B cell (primary cell): ENCODE results near the gene PRKAA2. TPM values are rescaled to one million over a fixed set of nuclear protein-coding genes. Genes with fewer than 3 reads are reported as not detected.

Experiments used
- ATAC-seq: fragments of 200-7000 bp; cut with Tn5 transposase; one replicate; pipeline ENCODE4 v1.10.0; 2021; ENCODE audit warnings: low read depth, mild to moderate bottlenecking, moderate number of reproducible peaks, moderate library complexity
- CTCF ChIA-PET: fragments of 350-600 bp; sonication (Branson Sonifier 250); formaldehyde crosslinking; loops from one replicate; lab custom pipeline; 2021; ENCODE audit warnings: antibody characterized with exemption, inconsistent platforms; lab: Charles Lee
- POLR2A ChIA-PET: fragments of 350-600 bp; sonication (Branson Sonifier 250); formaldehyde crosslinking; loops from one replicate; lab custom pipeline; 2021; ENCODE audit warnings: antibody characterized with exemption; lab: Charles Lee
- DNase-seq: peaks from one replicate; pipeline ENCODE4 v3.0.0; 2013
- H2AFZ ChIP-seq: 2 replicates; pipeline ENCODE4 v1.6.1; 2012; ENCODE audit warnings: mild to moderate bottlenecking, low read depth, low read length; ENCODE audit not compliant: insufficient read depth, poor library complexity, severe bottlenecking
- H3K27ac ChIP-seq, 2 donors: 1 replicate in 1 of 2; 2 replicates in 1 of 2; pipeline ENCODE4 v1.5.1; 2012 to 2013; ENCODE audit warnings: low read length in 2 of 2, mild to moderate bottlenecking in 2 of 2, moderate library complexity in 1 of 2
- H3K27me3 ChIP-seq, 4 experiments: fragments of 200-600 bp in 1 of 4; sonication (generic) in 1 of 4; replicated peaks in 1 of 4; 1 replicate in 2 of 4; 2 replicates in 2 of 4; pipeline versions ENCODE4 v1.6.1 to v1.7.0; 2013 to 2016; ENCODE audit warnings: low read length in 3 of 4, mild to moderate bottlenecking in 2 of 4, mixed read lengths in 1 of 4, moderate library complexity in 1 of 4; ENCODE audit not compliant: insufficient read depth in 4 of 4, control insufficient read depth in 3 of 4; ENCODE audit errors: control extremely low read depth in 1 of 4
- H3K36me3 ChIP-seq, 2 experiments: replicated peaks in 1 of 2; 1 replicate in 1 of 2; 2 replicates in 1 of 2; pipeline versions ENCODE4 v1.6.1 to v1.7.1; 2013; ENCODE audit warnings: low read length in 1 of 2; ENCODE audit not compliant: insufficient read depth in 2 of 2, control insufficient read depth in 1 of 2; ENCODE audit errors: control extremely low read depth in 1 of 2, extremely low read depth in 1 of 2
- H3K4me1 ChIP-seq, 2 donors: fragments of 200-600 bp in 1 of 2; sonication (generic) in 1 of 2; 1 replicate in 1 of 2; 2 replicates in 1 of 2; pipeline versions ENCODE4 v1.5.1 to v1.6.1; 2013 to 2017; ENCODE audit warnings: low read length in 2 of 2; ENCODE audit not compliant: control insufficient read depth in 2 of 2, insufficient read depth in 2 of 2
- H3K4me2 ChIP-seq: replicated peaks from 2 replicates; pipeline ENCODE3; 2012; ENCODE audit warnings: mild to moderate bottlenecking, low read depth, low read length; ENCODE audit not compliant: poor library complexity, severe bottlenecking
- H3K4me3 ChIP-seq, 5 experiments: fragments of 200-600 bp in 1 of 5; sonication (generic) in 1 of 5; 1 replicate in 3 of 5; 2 replicates in 2 of 5; pipeline versions ENCODE4 v1.5.1 to v1.7.0; 2011 to 2016; ENCODE audit warnings: low read length in 4 of 5, mild to moderate bottlenecking in 4 of 5, low read depth in 2 of 5, control low read depth in 1 of 5, moderate library complexity in 1 of 5; ENCODE audit not compliant: insufficient read depth in 1 of 5; ENCODE audit errors: control extremely low read depth in 1 of 5, extremely low read depth in 1 of 5
- H3K79me2 ChIP-seq: fragments of 200-600 bp; sonication (generic); one replicate; pipeline ENCODE4 v1.6.0; 2016; ENCODE audit warnings: low read length; ENCODE audit not compliant: control insufficient read depth, insufficient read depth
- H3K9ac ChIP-seq: fragments of 200-600 bp; sonication (generic); 2 replicates; pipeline ENCODE4 v1.6.1; 2017; ENCODE audit warnings: mild to moderate bottlenecking, low read length, moderate library complexity
- H3K9me3 ChIP-seq, 3 donors: one replicate each; pipeline versions ENCODE4 v1.6.1 to v1.7.1; 2013; ENCODE audit warnings: low read length in 2 of 3; ENCODE audit not compliant: control insufficient read depth in 2 of 3, insufficient read depth in 1 of 3; ENCODE audit errors: control extremely low read depth in 1 of 3
- H4K20me1 ChIP-seq: 2 replicates; pipeline ENCODE4 v1.6.0; 2012; ENCODE audit warnings: mild to moderate bottlenecking, low read length; ENCODE audit not compliant: insufficient read depth, control insufficient read depth, poor library complexity, severe bottlenecking
- H3K27ac Mint-ChIP-seq: one replicate; pipeline ENCODE4 v1.8.0; 2021; ENCODE audit warnings: mixed read lengths
- H3K27me3 Mint-ChIP-seq: one replicate; pipeline ENCODE4 v1.8.0; 2021; ENCODE audit warnings: mixed read lengths
- H3K4me1 Mint-ChIP-seq: one replicate; pipeline ENCODE4 v1.8.0; 2021; ENCODE audit warnings: mixed read lengths
- H3K4me3 Mint-ChIP-seq: one replicate; pipeline ENCODE4 v1.8.0; 2021; ENCODE audit warnings: mixed read lengths
- H3K9me3 Mint-ChIP-seq: one replicate; pipeline ENCODE4 v1.8.0; 2022; ENCODE audit warnings: mixed read lengths; ENCODE audit not compliant: insufficient read depth
- CTCF ChIP-seq: fragments of 200-600 bp; IDR thresholded peaks from one replicate; pipeline ENCODE4 v1.8.0; 2022; ENCODE audit warnings: antibody characterized with exemption, mild to moderate bottlenecking
- EZH2 ChIP-seq: IDR thresholded peaks from 2 replicates; pipeline ENCODE4 v1.6.1; 2012; ENCODE audit warnings: borderline replicate concordance, low read depth, mild to moderate bottlenecking, moderate library complexity, low read length; ENCODE audit not compliant: insufficient read depth, poor library complexity, severe bottlenecking
- WGBS: methylation state at CpG from one replicate; pipeline ENCODE4 v1.1.5; 2013; ENCODE audit warnings: missing lambda C conversion rate; ENCODE audit not compliant: insufficient coverage; 5-methylcytosine and 5-hydroxymethylcytosine counted together
- intact Hi-C: fragments of 100-400 bp; cut with micrococcal nuclease; formaldehyde crosslinking; loops from one replicate; pipeline ENCODE4 v1.10.0; 2022
- polyA plus RNA-seq: library from polyadenylated mRNA; depleted of rRNA; stranded (reverse); fragments of >200 nt; gene quantifications from 2 replicates; pipeline ENCODE4 v1.2.3, GENCODE V29; 2012
- total RNA-seq, 2 donors: library from RNA; stranded (reverse); fragments of 120-200 nt in 1 of 2; gene quantifications; 1 replicate in 1 of 2; 2 replicates in 1 of 2; pipeline versions ENCODE4 v1.2.3 to v1.2.4, GENCODE V29; 2013 to 2022

Gene PRKAA2
- total and polyA plus RNA-seq, 2 donors (not counting 1 experiment from before 2014, with no cell fraction given), result not detected

- TF ChIP-seq CTCF, result no peak
- TF ChIP-seq EZH2, result no peak
- CTCF ChIA-PET, result no interaction called here
- H2AFZ ChIP-seq, result no peak overlapping the region
- H3K4me1 ChIP-seq, result no peaks in the 10 kb centered on the region
- H3K27me3 ChIP-seq, result peaks cover 0 to 2% (median under 1%) of the 10 kb centered on the region in 4 experiments
- intact Hi-C loops, result no loop called here
- Mint-ChIP-seq H3K27ac (no peak overlapping the region), H3K9me3 (peaks cover 9% of the 10 kb centered on the region), H3K27me3 (peaks cover 25% of the 10 kb centered on the region), H3K4me3 (no peak overlapping the region), H3K4me1 (no peaks in the 10 kb centered on the region)
- H3K36me3 ChIP-seq, result no peaks in the 10 kb centered on the region
- H3K9ac ChIP-seq, result no peak overlapping the region
- H3K4me2 ChIP-seq, result no peak overlapping the region
- H3K27ac ChIP-seq, result no peak overlapping the region
- no peaks in the 10 kb centered on the region for H4K20me1 ChIP-seq
- ATAC-seq, result no peak
- peaks cover 4 to 16% (median 5%) of the 10 kb centered on the region in 3 donors for H3K9me3 ChIP-seq
- DNase-seq, result no peak
- H3K4me3 ChIP-seq, result no peak overlapping the region
- WGBS, result no CpG with 5 or more reads among the region's 1 CpG
- POLR2A ChIA-PET, result no interaction called here
- no peaks in the 10 kb centered on the region for H3K79me2 ChIP-seq
Observed at GRCh38 chr1:56655991-56656613, 11.0 kb downstream of the PRKAA2 start.

- Histone ChIP-seq H3K4me1 (no peaks in the 10 kb centered on the region), H3K27ac (no peak overlapping the region), H3K79me2 (no peaks in the 10 kb centered on the region), H2AFZ (no peak overlapping the region), H3K4me2 (no peak overlapping the region), H3K4me3 (no peak overlapping the region), H3K27me3 (peaks cover 0 to 3% (median under 1%) of the 10 kb centered on the region in 4 experiments), H4K20me1 (no peaks in the 10 kb centered on the region), H3K9ac (no peak overlapping the region), H3K9me3 (peaks cover 3 to 16% (median 4%) of the 10 kb centered on the region in 3 donors), H3K36me3 (no peaks in the 10 kb centered on the region)
- DNase-seq (no peak), ATAC-seq (no peak)
- no peak overlapping the region for H3K27ac Mint-ChIP-seq
- POLR2A ChIA-PET, result no interaction called here
- intact Hi-C loops, result no loop called here
- H3K4me1 Mint-ChIP-seq, result no peaks in the 10 kb centered on the region
- no peak overlapping the region for H3K4me3 Mint-ChIP-seq
- peaks cover 22% of the 10 kb centered on the region for H3K27me3 Mint-ChIP-seq
- CTCF ChIA-PET, result no interaction called here
- H3K9me3 Mint-ChIP-seq, result peaks cover 9% of the 10 kb centered on the region
- TF ChIP-seq CTCF (no peak), EZH2 (no peak)
- WGBS, result 83% methylated on average over 1 of the region's 4 CpGs
Observed at GRCh38 chr1:56658254-56658653, 13.1 kb downstream of the PRKAA2 start.
